HG03521 (cell line): ENCODE measurements around the gene ZGPAT.

ENCODE experiments used
- ATAC-seq: cut with Tn5 transposase; IDR thresholded peaks from one replicate; pipeline ENCODE4 v1.9.1; 2021; ENCODE audit warnings: mild to moderate bottlenecking, moderate library complexity; ENCODE audit not compliant: unreplicated experiment

The ZGPAT gene

DNA sequence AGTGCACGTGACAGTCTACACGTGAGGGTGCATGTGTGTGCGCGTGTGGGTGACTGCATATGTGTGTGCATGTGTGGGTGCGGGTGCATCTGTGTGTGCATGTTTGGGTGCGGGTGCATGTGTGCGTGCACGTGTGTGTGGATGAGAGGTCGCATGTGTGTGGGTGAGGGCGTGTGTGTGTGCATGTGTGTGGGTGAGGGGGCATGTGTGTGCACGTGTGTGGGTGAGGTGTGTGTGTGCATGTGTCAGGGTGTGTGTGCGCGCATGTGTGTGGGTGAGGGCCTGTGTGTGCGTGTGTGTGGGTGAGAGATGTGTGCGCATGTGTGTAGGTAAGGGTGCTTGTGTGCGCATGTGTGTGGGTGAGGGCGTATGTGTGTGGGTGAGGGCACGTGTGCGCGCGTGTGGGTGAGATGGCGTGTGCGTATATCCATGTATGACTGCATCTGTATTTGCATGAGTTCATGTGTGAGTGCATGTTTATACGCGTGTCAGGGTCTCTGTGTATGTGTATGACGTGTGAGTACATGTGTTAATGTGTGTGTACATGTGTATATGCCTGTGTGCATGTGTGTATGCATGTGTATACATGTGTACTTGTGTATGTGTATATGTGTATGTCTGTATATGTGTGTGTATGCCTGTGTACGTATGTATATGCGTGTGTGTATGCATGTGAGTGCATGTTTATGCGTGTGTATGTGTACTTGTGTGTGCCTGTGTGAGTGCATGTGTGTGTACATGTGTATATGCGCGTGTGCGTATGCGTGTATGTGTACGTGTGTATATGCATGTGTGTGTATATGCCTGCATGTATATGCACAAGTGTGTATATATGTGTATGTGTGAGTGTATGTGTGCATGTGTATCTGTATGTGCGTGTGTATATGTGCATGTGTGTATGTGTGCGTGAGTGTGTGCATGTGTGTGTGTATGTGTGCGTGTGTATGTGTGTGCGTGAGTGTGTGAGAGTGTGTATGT, 24.6 kb downstream of the ZGPAT start:
- ATAC-seq: no peak

GRCh38 chr20:63733117-63733516, 25.3 kb downstream of the ZGPAT start:
- ATAC-seq: no peak

- ATAC-seq: no peak
Measured at GRCh38 chr20:63733579-63734081, 25.8 kb downstream of the ZGPAT start.

- no peak for ATAC-seq
Measured at GRCh38 chr20:63734111-63734945, 26.5 kb downstream of the ZGPAT start.

- ATAC-seq: no peak
Measured at GRCh38 chr20:63734946-63735858, 27.4 kb downstream of the ZGPAT start.

DNA sequence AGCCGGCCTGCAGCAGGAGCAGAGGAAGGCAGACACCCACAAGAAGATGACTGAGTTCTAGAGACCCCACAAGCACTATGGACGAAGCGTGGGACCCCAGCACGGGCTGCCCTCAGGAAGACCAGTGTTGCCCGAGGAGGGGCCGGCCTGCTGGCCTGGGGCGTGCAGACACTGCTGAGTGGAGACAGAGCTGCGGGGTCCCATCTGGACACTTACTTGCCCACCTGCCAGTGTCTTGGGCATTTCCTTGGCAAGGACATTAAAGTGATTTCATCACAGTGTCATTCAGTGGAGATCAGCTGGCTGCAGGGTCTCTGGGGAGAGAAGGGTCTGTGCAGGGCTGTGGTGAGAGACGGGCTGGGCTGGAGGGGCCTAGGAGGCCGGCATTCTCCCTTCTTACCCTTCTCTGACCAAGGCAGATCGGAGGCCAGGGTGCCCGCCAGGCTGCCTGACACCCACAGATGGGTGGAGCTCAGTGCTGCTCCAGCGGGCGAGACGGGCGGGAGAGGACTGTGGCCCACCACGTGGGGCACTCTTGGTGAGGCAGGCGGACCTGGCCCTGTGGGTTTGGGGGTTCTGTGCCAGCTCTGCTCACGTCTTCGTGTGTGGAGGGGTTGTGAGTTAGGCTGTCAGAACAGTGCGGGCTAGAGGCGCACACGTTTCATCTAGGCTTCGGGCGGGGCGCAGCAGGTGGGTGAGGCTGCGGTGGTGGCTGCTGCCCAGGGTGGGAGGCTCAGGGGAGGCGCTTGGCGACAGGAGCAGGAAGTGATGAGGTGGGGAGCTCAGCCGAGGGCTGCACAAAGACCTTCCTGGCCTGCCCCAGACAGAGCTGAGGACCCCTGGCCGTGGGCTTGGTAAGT, 28.2 kb downstream of the ZGPAT start, which contains the start of gene LIME1:
LIME1 (plus strand) TSS at position 806 of the 860 bp plus-strand sequence. CDS start 886 bp downstream, outside the sequence.
- ATAC-seq: no peak

GRCh38 chr20:63736893-63737694, 29.3 kb downstream of the ZGPAT start:
- no peak for ATAC-seq

DNA sequence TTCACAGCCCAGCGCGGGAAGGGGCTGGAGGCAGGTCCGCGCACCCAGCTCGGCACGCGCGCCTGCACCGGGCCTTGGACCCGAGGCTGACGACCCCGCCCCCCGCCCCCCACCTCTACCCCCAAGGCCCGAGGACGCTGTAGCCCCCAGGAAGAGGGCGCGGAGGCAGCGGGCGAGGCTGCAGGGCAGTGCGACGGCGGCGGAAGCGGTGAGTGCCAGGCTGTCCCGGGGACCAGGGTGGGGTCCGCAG, 29.8 kb downstream of the ZGPAT start:
- no peak for ATAC-seq

- no peak for ATAC-seq
Measured at GRCh38 chr20:63737945-63738686, 30.3 kb downstream of the ZGPAT start.

- ATAC-seq: no peak
Measured at GRCh38 chr20:63738687-63739129, 30.9 kb downstream of the ZGPAT start.

DNA sequence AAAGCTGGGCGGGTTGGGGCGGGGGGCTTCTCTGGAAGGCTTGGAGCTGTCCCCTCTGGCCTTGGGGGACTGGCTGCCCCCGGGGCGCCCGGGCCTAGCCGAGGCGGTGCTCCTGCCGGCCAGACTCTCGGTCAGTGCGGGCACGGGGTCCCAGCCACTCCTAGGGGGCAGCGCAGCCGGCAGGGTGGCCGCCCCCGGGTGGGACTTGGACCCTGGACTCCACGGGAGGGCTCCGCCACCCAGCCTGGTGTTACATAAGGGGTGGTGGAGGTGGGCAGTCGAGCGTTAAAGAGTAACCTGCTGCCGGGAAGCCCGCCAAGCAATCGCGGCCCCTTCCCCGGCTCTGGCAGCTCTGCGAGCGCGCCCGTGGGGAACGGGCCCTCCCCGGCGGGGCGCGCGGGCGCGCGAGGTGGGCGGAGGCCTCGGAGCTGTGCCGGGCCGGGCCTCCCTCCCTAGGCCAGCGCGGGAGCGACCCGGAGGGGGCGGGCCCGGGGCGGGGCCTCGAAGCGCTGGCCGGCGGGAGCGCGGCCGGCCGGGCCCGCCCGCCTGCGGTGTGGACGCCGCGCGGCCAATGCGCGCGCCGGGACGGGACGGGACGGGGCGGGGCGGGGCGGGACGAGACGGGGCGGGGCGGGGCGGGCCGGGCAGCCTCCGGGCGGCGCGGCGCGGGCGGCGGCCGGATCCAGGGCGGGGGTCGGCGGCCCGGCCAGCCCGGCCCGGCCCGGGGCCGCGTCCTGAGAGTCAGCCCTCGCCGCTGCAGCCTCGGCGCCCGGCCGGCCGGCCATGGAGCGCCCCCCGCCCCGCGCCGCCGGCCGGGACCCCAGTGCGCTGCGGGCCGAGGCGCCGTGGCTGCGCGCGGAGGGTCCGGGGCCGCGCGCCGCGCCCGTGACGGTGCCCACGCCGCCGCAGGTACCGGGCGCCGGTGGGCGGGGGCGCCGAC, 31.6 kb downstream of the ZGPAT start, which contains the start of gene SLC2A4RG:
SLC2A4RG (plus strand) TSS at position 647 of the 940 bp plus-strand sequence; CDS start at position 784, 137 bp downstream.
- ATAC-seq: peak; percentile 52

DNA sequence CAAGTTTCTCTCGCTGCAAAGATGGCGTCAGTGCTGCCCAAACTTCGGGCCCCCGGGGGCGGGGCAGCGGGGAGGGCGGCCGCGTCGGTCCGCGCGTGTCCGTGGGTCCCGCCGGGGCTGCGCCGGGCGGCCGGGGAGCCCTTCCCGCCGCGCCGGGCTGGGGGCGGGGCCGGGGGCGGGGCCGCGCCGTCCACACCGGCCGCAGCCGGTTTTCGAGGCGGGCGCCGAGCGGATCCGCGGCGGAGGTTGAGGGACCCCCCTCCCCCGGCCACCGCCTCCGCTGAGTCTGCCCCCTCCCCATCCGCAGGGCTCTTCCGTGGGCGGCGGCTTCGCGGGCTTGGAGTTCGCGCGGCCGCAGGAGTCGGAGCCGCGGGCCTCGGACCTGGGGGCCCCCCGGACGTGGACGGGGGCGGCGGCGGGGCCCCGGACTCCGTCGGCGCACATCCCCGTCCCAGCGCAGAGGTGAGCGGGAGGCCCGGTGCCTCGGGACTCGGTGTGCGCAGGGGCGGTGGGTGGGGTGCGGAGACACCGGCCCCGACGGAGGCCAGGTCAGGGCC, 32.3 kb downstream of the ZGPAT start:
- ATAC-seq: peak; percentile 14

GRCh38 chr20:63740627-63741353, 33.0 kb downstream of the ZGPAT start:
- no peak for ATAC-seq

DNA sequence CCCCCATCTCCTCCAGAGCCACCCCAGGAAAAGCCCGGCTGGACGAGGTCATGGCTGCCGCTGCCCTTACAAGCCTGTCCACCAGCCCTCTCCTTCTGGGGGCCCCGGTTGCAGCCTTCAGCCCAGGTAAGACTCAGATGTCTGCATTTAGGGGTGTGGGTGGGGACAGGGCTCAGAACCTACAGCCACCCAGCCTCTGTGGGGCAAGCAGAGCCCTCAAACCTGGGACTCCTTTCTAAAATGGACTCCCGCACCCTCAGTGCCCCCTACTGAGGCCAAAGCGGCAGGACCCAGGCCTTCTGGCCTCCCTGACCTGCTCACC, 33.5 kb downstream of the ZGPAT start:
- ATAC-seq: no peak

GRCh38 chr20:63741676-63742380, 34.0 kb downstream of the ZGPAT start:
- no peak for ATAC-seq
